ENCODE results near the gene RIMBP2. TPM values are rescaled to one million over a fixed set of nuclear protein-coding genes. Genes with fewer than 3 reads are reported as not detected.
A peak's percentile ranks its signal among the peaks of the same experiment; 100 is the strongest.

The RIMBP2 gene
- total and polyA plus RNA-seq, 9 of the 15 experiments (the other 6 are each of a cell fraction or from before 2014, with no cell fraction given): not detected

- TF ChIP-seq FOXO4 (CRISPR knock-in tag; IDR thresholded peaks at IDR 0.05): no peak
- TF ChIP-seq TSC22D4 (tag; IDR thresholded peaks at IDR 0.05): peak; percentile 90
- no peak for TF ChIP-seq AFF4 (CRISPR knock-in tag; IDR thresholded peaks at IDR 0.05)
- no peak for TF ChIP-seq THAP7 (CRISPR knock-in tag; IDR thresholded peaks at IDR 0.05)
- TF ChIP-seq C11orf30 (IDR thresholded peaks at IDR 0.05; ENCODE audit: low read depth): no peak
- no peak for TF ChIP-seq MCM3 (IDR thresholded peaks at IDR 0.05)
- TF ChIP-seq ZNF174 (CRISPR knock-in tag; IDR thresholded peaks at IDR 0.05): no peak
- TF ChIP-seq ZNF274 (IDR thresholded peaks at IDR 0.05; ENCODE audit: borderline replicate concordance, low read depth, low read length): no peak
- TF ChIP-seq ZBTB12 (CRISPR knock-in tag; IDR thresholded peaks at IDR 0.05): peak; percentile 52
- TF ChIP-seq FOXJ3 (CRISPR knock-in tag; IDR thresholded peaks at IDR 0.05): no peak
- no peak for TF ChIP-seq WHSC1 (IDR thresholded peaks at IDR 0.05; ENCODE audit: low read length)
- TF ChIP-seq ZFPM2 (CRISPR knock-in tag; IDR thresholded peaks at IDR 0.05): no peak
- TF ChIP-seq MYNN (IDR thresholded peaks at IDR 0.05): no peak
- TF ChIP-seq MYNN (CRISPR knock-in tag; IDR thresholded peaks at IDR 0.05): no peak
- no peak for TF ChIP-seq NFATC3 (IDR thresholded peaks at IDR 0.05)
- no peak for TF ChIP-seq TCF3 (CRISPR knock-in tag; IDR thresholded peaks at IDR 0.05)
- TF ChIP-seq HBP1 (CRISPR knock-in tag; IDR thresholded peaks at IDR 0.05): no peak
- no peak for TF ChIP-seq SP1 (CRISPR knock-in tag; IDR thresholded peaks at IDR 0.05)
- peak; percentile 51; the same call in 1 of the 2 replicates for TF ChIP-seq ZBTB43 (CRISPR knock-in tag; IDR thresholded peaks at IDR 0.05)
- TF ChIP-seq JUNB (CRISPR knock-in tag; conservative IDR thresholded peaks at IDR 0.05): peak; percentile 93
Measured at GRCh38 chr12:130764073-130764472, 48.0 kb upstream of the RIMBP2 start (continued).

Data from K562 (cell line).